ENCODE data around the gene SPINT4.
"Not testable (repeated sequence)": the region's sequence is repeated elsewhere in the genome, so short reads cannot be mapped to it uniquely, and the experiment has no call there.

The SPINT4 gene

GRCh38 chr20:45722047-45722446, at the start of gene SPINT4:
TSS of gene SPINT4 (plus strand) at chr20:45722347. CDS start at chr20:45722368, 21 bp downstream.
- DNase-seq, result no peak

- no peak for DNase-seq
These were observed 49.4 kb upstream of the SPINT4 start for GRCh38 chr20:45672765-45673164.

GRCh38 chr20:45679650-45680049, 42.5 kb upstream of the SPINT4 start:
- DNase-seq, result no peak

- DNase-seq, result no peak
These were observed 36.3 kb upstream of the SPINT4 start for GRCh38 chr20:45685896-45686295.

- not testable (repeated sequence) for DNase-seq
These were observed 28.8 kb upstream of the SPINT4 start for GRCh38 chr20:45693346-45693745.

- DNase-seq, result no peak
These were observed 26.7 kb upstream of the SPINT4 start for GRCh38 chr20:45695496-45695895.

- no peak for DNase-seq
These were observed 21.0 kb upstream of the SPINT4 start for GRCh38 chr20:45701104-45701503.

- DNase-seq, result no peak
These were observed 20.3 kb upstream of the SPINT4 start, which contains the start of gene WFDC13 for GRCh38 chr20:45701873-45702272. TSS of gene WFDC13 (plus strand) at chr20:45702038. CDS start at chr20:45702124, 86 bp downstream.

- DNase-seq, result no peak
These were observed 17.0 kb upstream of the SPINT4 start, which contains the start of gene WFDC10B for GRCh38 chr20:45704969-45705637. TSS of gene WFDC10B (minus strand) at chr20:45705019. CDS start at chr20:45685992, 19,027 bp downstream.

- DNase-seq, result not testable (repeated sequence)
These were observed 5.9 kb upstream of the SPINT4 start for GRCh38 chr20:45716141-45716688.

- DNase-seq, result no peak
These were observed 3.0 kb downstream of the SPINT4 start for GRCh38 chr20:45725134-45725533.

- DNase-seq, result no peak
These were observed 4.9 kb downstream of the SPINT4 start for GRCh38 chr20:45727044-45727443.

- DNase-seq, result no peak
These were observed 10.1 kb downstream of the SPINT4 start for GRCh38 chr20:45732199-45732598.

- DNase-seq, result no peak
These were observed 13.4 kb downstream of the SPINT4 start for GRCh38 chr20:45735552-45735951.

GRCh38 chr20:45735988-45736387, 13.8 kb downstream of the SPINT4 start:
- no peak for DNase-seq

GRCh38 chr20:45742596-45742995, 20.4 kb downstream of the SPINT4 start:
- no peak for DNase-seq

- DNase-seq, result no peak
These were observed 22.9 kb downstream of the SPINT4 start for GRCh38 chr20:45745015-45745414.

GRCh38 chr20:45751721-45752120, 29.6 kb downstream of the SPINT4 start:
- no peak for DNase-seq

- no peak for DNase-seq
These were observed 30.6 kb downstream of the SPINT4 start for GRCh38 chr20:45752746-45753145.

GRCh38 chr20:45758096-45758495, 35.9 kb downstream of the SPINT4 start:
- no peak for DNase-seq

GRCh38 chr20:45759921-45760320, 37.8 kb downstream of the SPINT4 start:
- not testable (repeated sequence) for DNase-seq

- DNase-seq, result not testable (repeated sequence)
These were observed 39.8 kb downstream of the SPINT4 start for GRCh38 chr20:45761966-45762365.

- DNase-seq, result not testable (repeated sequence)
These were observed 42.6 kb downstream of the SPINT4 start for GRCh38 chr20:45764618-45765282.

- no peak for DNase-seq
These were observed 43.2 kb downstream of the SPINT4 start for GRCh38 chr20:45765307-45765875.

All from cerebellar nuclear complex (tissue), 1 donor.